GM06990 (cell line): ENCODE results near the gene BARX2.

Experiments
- DNase-seq: peaks from one replicate; pipeline ENCODE4 v3.0.0-alpha.2; 2011; ENCODE audit not compliant: insufficient read length; ENCODE audit errors: extremely low read depth
- H3K27me3 ChIP-seq: replicated peaks from 2 replicates; pipeline ENCODE4 v1.6.0; 2011; ENCODE audit warnings: low read length; ENCODE audit not compliant: control insufficient read depth, insufficient read depth
- H3K36me3 ChIP-seq: 2 replicates; pipeline ENCODE4 v1.5.1; 2011; ENCODE audit warnings: low read length; ENCODE audit not compliant: control insufficient read depth, insufficient read depth
- H3K4me3 ChIP-seq: replicated peaks from 2 replicates; pipeline ENCODE4 v1.5.1; 2011; ENCODE audit warnings: low read depth, mild to moderate bottlenecking, control low read depth, low read length
- TF ChIP-seq, protein P1 (sequence below): IDR thresholded peaks from 2 replicates; pipeline ENCODE4 v1.5.1; 2011; ENCODE audit warnings: low read length, control low read depth, mild to moderate bottlenecking, inconsistent platforms; ENCODE audit not compliant: insufficient read depth, poor library complexity, severe bottlenecking

BARX2 gene

DNA sequence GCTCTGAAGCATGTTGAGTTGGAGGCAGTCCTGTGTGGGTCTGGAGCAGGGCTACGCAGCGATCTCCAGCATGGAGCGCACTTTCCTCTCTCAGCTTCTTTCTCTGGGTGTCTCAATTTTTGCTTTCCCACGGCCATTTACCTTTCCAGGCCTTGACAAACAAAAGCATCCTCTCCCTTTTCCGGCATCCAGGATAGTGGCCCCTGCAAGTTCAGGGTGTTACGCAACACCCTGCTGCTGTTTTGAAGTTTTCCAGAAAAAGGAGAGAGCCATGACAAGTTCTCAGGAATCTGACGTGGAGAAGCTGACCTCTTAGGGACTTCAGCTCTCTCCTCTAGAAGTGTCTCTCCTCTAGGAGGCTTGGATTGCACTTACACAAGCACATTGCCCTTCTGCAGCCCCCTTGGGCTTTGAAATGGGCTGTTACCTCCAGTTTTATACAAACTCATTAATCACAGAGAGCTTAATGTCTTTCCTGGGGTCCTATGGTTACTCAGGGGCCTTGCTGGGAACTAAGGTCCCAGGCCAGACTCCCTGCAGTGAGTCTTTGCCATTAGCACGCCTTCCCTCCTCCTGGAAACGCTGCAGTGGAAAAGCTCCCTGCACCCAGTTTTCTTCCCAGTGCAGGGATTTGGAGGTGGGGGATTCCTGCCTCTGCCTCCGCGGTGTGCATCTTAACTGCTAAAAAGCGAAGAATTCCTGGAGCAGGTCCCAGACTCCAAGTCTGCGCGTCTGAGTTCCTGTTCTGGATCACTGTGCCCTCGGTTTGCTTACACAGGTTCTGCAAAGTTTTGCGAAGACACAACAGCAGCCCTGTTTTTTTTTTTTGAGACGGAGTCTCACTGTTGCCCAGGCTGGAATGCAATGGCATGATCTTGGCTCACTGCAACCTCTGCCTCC, 80.4 kb downstream of the BARX2 start:
- no peaks in the 10 kb centered on the region; the same call in 1 of the 2 replicates for H3K27me3 ChIP-seq
- TF ChIP-seq, protein P1, sequence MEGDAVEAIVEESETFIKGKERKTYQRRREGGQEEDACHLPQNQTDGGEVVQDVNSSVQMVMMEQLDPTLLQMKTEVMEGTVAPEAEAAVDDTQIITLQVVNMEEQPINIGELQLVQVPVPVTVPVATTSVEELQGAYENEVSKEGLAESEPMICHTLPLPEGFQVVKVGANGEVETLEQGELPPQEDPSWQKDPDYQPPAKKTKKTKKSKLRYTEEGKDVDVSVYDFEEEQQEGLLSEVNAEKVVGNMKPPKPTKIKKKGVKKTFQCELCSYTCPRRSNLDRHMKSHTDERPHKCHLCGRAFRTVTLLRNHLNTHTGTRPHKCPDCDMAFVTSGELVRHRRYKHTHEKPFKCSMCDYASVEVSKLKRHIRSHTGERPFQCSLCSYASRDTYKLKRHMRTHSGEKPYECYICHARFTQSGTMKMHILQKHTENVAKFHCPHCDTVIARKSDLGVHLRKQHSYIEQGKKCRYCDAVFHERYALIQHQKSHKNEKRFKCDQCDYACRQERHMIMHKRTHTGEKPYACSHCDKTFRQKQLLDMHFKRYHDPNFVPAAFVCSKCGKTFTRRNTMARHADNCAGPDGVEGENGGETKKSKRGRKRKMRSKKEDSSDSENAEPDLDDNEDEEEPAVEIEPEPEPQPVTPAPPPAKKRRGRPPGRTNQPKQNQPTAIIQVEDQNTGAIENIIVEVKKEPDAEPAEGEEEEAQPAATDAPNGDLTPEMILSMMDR, result no peak
- H3K4me3 ChIP-seq, result no peak overlapping the region
- H3K36me3 ChIP-seq, result no peaks in the 10 kb centered on the region
- DNase-seq, result no peak

DNA sequence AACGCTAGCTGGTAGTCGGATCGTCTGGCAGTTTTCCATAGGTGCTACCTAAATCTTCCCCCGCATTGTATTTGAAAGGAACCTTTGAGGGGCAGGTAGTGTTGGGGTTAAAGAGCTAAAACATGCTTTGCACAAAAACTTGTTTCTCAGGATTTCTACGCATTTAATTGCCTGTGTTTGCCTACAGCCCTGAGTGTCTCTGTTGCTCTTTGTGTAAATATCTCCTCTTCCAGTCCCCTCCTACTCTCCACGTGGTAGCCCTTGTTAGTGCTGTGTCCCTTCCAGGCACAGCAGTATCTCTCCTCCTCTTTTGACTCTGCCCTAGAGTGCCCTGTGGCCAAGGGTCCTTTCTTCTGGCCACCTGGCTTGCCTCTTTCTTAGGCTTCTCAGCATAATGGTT, 81.7 kb downstream of the BARX2 start:
- no peak for DNase-seq
- no peak overlapping the region for H3K4me3 ChIP-seq
- H3K36me3 ChIP-seq, result no peaks in the 10 kb centered on the region
- no peaks in the 10 kb centered on the region; the same call in 1 of the 2 replicates for H3K27me3 ChIP-seq
- TF ChIP-seq, protein P1, result no peak

DNA sequence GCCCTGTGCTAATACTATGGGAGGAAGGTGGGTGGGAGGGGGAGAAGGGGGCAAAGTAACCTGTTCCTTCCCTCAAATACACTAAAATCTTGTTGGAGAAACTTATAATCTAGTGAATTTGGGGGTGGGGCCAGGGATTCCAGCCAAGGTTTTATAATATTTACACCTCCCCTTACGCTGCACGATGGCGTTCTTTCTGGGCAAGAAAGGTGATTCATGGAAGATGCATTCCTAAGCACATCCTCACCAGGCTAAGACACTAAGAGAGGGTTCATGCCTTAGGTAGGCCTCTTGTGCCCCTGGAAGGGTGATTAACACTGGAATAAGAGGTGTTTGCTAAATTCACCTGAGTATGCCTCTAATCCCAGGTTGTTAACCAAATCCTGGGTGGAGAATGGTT, 82.6 kb downstream of the BARX2 start:
- DNase-seq, result no peak
- Histone ChIP-seq H3K27me3 (no peaks in the 10 kb centered on the region; the same call in 1 of the 2 replicates), H3K4me3 (no peak overlapping the region), H3K36me3 (no peaks in the 10 kb centered on the region)
- TF ChIP-seq, protein P1, result no peak

DNA sequence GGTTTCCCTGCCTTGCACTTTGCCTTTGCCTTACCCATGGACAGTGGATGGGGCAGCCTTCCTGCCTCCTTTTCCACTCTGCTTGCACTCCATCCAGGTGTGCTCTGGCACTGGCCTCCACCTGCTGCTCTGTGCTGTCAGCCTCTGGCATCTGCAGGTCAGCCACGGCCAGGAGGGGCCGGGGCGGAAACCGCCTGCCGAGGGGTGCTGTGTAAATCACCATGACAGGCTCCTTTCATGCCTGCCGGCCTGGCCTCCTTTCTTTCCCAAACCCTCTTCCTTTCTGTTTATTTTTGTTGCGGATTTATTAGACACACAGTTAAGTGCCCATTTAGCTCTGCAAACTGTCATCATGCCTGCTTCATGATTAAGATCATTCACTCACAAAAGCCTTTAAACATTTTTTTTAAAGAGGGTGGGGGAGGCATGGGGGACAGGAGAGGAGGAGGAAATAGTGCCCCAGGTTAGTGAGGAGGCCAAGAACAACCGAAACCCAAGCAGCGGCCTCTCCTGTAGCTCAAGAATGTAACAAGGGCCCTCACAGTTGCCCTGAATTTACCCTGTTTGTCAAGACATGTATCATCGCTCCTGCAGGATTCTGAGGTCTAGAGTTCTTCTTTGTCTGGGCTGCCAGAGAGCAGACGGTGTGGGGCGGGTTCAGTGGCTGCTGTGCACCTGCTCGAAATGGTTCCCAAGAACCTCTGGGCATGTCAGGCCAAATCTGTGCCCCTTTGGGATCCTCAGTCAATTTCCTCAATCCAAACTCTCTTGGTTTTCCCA, 83.3 kb downstream of the BARX2 start:
- Histone ChIP-seq H3K36me3 (no peaks in the 10 kb centered on the region), H3K4me3 (no peak overlapping the region), H3K27me3 (no peaks in the 10 kb centered on the region; the same call in 1 of the 2 replicates)
- TF ChIP-seq, protein P1, result no peak
- no peak for DNase-seq

DNA sequence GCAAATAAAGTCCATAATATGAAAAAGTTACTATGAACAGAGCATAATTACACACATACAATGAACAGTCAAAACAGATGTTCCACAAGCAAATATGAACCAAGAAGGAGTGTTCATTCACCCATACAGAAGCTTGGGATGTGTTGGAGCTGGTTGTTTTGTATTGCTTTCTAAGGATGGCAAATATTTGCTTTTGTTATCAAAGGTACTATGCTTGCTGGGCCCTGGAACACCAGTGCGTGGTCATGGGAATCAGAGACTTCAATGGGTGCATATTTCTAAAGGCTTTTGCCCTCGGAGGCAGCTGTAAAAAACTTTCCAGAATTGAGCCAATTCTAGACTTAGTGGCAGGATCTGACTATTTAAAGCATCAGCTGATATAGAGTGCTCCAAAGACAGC, 85.1 kb downstream of the BARX2 start:
- DNase-seq, result no peak
- Histone ChIP-seq H3K4me3 (no peak overlapping the region), H3K36me3 (no peaks in the 10 kb centered on the region), H3K27me3 (no peaks in the 10 kb centered on the region; the same call in 1 of the 2 replicates)
- TF ChIP-seq, protein P1, result no peak
